ENCODE results near the gene PCDHGA1.
"Not testable (repeated sequence)": the region's sequence is repeated elsewhere in the genome, so short reads cannot be mapped to it uniquely, and the experiment has no call there.

Gene PCDHGA1

DNA sequence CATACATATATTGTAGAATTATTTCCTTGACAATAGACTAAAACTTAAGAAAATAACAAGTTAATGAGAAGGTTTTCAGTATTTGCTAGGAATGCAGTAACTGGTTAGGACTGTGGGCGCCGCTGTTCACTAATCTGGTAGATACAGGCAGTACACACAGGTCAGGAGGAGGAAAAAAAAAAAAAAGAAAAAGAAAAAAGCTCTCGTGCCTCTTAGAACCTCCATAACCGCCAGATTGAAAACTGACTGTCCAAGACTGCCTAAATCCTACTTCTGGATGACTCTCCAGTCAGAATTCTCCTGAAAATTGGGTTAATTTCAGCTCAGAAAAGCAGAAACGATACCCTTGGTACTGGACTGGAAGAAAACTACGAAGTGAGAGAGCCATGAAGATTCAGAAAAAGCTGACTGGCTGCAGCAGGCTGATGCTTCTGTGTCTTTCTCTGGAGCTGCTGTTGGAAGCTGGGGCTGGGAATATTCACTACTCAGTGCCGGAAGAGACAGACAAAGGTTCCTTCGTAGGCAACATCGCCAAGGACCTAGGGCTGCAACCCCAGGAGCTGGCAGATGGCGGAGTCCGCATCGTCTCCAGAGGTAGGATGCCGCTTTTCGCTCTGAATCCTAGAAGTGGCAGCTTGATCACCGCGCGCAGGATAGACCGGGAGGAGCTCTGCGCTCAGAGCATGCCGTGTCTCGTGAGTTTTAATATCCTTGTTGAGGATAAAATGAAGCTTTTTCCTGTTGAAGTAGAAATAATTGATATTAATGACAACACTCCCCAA lies at the start of gene PCDHGA1:
TSS of gene PCDHGA1 (plus strand) at position 216 of the 782 bp plus-strand sequence.
- peak; percentile 17 for DNase-seq

- DNase-seq = no peak
Measured at GRCh38 chr5:141298376-141298775, 31.9 kb upstream of the PCDHGA1 start.

DNA sequence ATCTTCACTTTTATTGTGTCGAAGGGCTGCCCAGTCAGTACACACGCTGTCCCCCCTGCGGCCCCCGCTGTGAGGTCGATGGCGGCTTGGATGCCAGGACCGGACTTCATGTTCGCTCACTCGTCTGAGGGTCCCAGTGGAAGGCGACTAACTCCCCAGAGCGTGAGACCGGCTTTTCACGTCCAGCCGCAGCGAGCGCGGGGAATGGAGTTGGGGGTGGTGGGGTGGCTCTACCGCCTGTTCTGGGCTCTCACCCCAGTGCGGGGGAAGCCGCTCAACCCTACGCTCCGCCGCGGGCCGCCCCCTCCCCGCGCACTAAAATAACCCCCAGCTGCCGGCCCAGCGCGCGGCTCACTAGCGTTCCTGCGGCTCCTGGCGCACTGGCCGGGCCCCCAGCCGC lies 26.6 kb upstream of the PCDHGA1 start, which contains the start of gene SLC25A2:
TSS of gene SLC25A2 (minus strand) at position 294 of the 400 bp plus-strand sequence. CDS start at position 110, 184 bp downstream.
- DNase-seq = no peak

- DNase-seq = no peak
Measured at GRCh38 chr5:141306630-141307029, 23.7 kb upstream of the PCDHGA1 start.

DNA sequence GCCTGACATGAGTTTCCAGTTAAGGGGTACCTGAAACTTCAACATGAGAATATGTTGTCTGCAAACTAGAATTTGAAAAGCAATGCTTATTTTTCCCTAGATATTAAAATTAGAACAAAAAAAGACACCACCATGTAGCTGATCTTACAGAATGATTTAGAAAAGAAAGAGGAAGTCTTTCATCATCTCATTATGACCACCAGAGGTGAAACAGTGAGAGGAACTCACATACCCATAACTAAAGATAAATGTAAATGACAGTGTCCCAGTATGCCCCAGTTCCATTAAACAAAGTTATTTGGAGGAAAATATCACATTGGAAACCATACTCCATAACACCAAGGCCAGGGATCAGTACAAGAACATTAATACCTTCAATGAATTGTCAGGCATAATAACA lies 16.6 kb upstream of the PCDHGA1 start:
- no peak for DNase-seq

DNA sequence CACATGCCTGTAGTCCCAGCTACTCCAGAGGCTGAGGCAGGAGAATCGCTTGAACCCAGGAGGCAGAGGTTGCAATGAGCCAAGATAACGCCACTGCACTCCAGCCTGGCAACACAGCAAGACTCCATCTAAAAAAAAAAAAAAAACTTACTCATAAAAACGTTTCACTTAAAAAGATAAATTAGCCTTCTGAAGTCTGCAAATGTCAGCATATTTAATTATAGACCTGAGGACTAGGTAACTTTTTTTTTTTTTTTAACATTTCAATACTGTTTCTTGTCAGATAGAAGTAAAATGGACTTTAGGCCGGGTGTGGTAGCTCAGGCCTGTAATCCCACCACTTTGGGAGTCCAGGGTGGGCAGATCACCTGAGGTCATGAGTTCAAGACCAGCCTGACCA lies 13.4 kb upstream of the PCDHGA1 start:
- DNase-seq = not testable (repeated sequence)

DNA sequence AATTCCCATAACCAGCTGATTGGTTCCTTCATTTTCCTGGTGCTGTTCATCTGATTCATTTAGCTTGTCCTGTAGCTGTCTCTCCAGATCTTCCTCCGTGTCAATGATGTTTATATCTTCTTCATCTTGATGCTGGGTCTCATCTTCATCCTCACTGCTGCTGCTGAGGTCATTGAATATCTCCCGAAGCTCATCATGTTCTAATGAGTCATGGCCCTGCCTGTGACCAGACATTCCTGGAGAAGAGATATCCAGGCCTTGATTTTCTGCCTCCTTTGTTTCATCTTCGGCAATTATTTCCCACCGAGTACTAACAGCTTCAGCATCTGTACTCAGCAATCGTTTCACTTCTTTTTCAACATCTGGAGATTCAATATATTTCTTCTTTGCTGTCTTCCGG lies 11.1 kb upstream of the PCDHGA1 start:
- no peak for DNase-seq

DNA sequence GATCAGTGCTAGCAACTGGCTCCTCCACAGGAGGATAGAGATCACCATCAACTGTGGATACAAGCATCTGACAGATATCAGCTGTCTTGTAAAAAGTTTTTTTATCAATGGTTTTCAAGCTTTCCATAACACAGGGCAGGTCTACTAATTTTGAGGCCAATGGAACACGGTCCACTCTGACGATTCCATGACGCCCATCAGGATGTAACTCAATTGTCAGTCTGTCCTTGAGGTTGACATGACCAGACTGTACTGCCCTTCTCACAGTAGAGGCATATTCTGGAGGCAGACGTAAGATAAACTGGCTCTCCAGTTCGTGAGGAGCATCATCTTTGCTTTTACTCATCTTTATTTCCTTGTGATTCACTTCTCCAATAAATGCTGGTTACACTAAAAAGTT lies 10.6 kb upstream of the PCDHGA1 start:
- no peak for DNase-seq

- peak; percentile 91 for DNase-seq
Measured at GRCh38 chr5:141320225-141321169, 9.8 kb upstream of the PCDHGA1 start, which contains the start of gene TAF7. Gene TAF7 (minus strand): TSS chr5:141320784. CDS start chr5:141320044, 740 bp downstream.

GRCh38 chr5:141322261-141322660 lies 8.1 kb upstream of the PCDHGA1 start:
- DNase-seq = no peak

DNA sequence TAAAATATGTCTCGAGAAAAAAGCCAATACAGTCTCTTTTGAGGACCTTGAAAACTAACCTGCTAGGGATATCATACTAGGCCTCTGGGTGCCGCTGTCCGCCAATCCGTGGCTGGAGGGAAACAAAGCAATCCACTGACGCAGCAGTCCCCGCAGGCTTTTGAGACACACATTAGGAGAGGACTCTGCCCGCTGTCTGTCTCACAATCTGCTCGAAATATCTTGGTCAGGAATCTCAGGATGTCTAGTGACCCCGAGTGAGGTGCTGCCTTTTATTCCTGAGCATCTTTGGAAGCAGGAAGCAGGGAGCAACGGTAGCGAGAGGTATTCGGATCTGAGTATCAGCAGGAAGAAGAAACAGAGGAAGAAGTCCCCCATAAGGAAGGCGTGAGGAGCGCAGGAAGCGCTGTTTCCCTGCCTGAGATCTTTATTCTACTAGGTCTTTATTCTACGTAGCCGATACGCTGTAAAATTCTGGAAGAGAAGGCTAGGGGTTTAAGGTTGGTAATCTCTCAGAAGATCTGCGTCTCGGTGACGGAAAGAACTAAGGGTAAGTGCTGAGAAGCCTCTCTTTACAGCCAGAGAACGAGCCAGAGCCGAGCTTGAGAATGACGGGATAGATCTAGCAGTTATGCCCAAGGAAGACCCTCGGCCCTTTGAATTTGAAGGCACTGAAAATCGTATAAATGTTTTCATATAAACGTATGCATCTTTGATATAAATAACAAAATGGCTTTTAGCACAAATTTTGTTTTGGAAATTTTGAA lies 4.0 kb upstream of the PCDHGA1 start:
- peak; percentile 76 for DNase-seq

DNA sequence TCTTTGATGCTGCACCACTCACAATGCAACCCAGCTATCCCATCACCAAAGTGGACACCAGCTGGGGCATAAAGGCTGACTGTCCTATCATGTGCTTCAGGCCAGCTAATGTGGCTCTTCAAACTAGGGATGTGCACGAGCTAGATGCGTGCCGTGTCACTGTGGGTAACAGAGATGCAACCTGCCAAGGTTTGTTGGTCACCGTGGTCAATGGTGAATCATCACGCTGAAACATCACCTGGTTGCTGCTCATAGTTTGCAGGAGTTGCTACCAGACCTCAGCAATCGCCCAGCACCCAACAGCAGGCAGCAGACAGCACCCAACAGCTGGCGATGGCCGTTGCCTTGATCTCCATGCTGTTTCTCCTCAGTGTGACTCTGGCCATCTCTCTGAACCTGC lies 2.1 kb upstream of the PCDHGA1 start:
- no peak for DNase-seq

GRCh38 chr5:141332571-141332970 lies 2.3 kb downstream of the PCDHGA1 start:
- not testable (repeated sequence) for DNase-seq

GRCh38 chr5:141338538-141339306 lies 8.4 kb downstream of the PCDHGA1 start, which contains the start of gene PCDHGA2:
Gene PCDHGA2 (plus strand): TSS chr5:141338760.
- peak; percentile 30 for DNase-seq

DNA sequence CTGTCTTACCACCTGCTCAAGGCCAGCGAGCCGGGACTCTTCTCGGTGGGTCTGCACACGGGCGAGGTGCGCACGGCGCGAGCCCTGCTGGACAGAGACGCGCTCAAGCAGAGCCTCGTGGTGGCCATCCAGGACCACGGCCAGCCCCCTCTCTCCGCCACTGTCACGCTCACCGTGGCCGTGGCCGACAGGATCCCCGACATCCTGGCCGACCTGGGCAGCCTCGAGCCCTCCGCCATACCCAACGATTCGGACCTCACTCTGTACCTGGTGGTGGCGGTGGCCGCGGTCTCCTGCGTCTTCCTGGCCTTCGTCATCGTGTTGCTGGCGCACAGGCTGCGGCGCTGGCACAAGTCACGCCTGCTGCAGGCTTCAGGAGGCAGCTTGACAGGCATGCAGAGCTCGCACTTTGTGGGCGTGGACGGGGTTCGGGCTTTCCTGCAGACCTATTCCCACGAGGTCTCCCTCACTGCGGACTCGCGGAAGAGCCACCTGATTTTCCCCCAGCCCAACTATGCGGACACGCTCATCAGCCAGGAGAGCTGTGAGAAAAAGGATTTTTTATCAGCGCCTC lies 10.6 kb downstream of the PCDHGA1 start:
- not testable (repeated sequence) for DNase-seq

DNA sequence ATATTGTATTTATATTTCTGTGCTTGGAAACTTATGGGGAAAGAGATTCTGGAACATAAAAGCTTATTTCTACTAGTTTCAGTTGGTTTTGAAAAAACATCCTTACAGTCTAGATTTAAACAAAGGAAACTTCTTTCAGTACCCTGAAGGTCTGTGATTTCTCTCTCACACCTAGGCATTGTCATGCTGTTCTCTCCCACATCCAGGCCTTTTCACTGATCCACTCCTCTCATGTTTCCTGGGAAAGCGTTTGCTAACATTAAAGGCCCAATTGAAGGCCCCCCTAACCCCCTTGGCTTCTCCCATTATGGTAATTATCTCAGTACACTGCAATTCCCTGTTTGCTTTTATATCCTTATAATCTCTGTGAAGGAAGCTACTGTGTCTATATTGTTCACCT lies 12.5 kb downstream of the PCDHGA1 start:
- DNase-seq = no peak

DNA sequence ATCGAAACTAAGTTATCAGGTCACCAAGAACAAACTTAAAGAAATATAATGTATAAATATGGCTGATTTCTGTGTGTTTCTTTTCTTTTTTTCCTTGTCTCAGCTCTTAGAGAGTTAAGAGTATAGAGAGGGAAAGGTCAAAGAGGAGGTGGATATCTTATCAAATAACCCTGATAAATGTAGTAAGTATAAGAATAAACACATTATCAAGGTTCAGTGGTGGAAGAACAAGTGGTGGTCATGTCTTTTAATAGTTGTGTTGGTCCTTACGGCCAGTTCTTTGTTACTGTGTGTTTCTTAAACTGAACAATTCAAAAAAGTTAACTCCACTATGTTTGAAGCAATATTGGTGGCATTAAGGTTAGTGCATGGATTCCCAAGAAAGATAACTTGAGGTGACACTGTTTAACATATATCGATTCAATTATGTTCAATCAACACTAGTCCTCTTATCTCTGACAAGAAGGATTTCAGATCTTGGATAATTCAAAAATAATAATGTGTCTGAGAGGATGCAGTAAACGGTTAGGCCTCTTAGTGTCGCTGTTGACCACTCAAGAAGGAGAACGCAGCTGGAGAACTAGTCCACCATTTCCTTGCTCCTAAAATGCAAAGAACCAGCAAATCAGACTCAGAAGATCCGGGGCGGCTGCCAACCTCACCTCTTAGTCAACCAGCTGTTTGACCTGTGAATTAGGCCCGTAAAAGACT lies 13.1 kb downstream of the PCDHGA1 start, which contains the start of gene PCDHGA3:
TSS of gene PCDHGA3 (plus strand) at position 588 of the 711 bp plus-strand sequence. CDS start 205 bp downstream, outside the sequence.
- DNase-seq = peak; percentile 13

DNA sequence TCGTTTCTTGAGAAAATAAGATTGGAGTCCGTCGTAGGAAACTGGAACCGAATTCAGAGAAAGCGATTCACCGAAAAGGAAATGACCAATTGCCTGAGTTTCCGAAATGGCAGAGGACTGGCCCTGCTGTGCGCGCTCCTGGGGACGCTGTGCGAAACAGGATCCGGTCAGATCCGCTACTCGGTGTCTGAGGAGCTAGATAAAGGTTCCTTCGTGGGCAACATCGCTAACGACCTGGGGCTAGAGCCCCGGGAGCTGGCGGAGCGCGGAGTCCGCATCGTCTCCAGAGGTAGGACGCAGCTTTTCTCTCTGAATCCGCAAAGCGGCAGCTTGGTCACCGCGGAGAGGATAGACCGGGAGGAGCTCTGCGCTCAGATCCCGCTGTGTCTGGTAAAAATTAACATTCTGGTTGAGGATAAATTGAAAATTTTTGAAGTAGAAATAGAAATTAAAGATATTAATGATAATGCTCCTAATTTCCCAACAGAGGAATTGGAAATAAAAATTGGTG lies 13.7 kb downstream of the PCDHGA1 start:
- DNase-seq = no peak

DNA sequence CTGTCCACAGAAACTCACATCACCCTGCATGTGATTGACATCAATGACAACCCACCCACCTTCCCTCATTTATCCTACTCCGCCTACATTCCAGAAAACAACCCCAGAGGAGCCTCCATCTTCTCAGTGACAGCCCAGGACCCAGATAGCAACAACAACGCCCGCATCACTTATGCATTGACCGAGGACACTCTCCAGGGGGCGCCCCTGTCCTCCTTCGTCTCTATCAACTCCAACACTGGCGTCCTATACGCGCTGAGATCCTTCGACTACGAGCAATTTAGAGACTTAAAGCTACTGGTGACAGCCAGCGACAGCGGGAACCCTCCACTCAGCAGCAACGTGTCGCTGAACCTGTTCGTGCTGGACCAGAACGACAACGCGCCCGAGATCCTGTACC lies 15.0 kb downstream of the PCDHGA1 start:
- no peak for DNase-seq

GRCh38 chr5:141346017-141346416 lies 15.7 kb downstream of the PCDHGA1 start:
- DNase-seq = not testable (repeated sequence)

Measured in COR-L47 (cell line).